H9 (cell line): ENCODE measurements around the gene TMEM266. TPM values are rescaled to one million over a fixed set of nuclear protein-coding genes. Genes with fewer than 3 reads are reported as not detected.

Source experiments
- DNase-seq: peaks from one replicate; pipeline ENCODE4 v3.0.0-alpha.2; 2017
- H2AFZ ChIP-seq: one replicate; pipeline ENCODE4 v1.6.1; 2013; ENCODE audit warnings: mild to moderate bottlenecking, low read length, control low read depth, moderate library complexity
- H2AK5ac ChIP-seq: 2 replicates; pipeline ENCODE4 v1.6.1; 2013; ENCODE audit warnings: low read length, control low read depth, mixed read lengths; ENCODE audit not compliant: insufficient read length
- H2BK120ac ChIP-seq: one replicate; pipeline ENCODE4 v1.6.1; 2013; ENCODE audit warnings: low read depth, mild to moderate bottlenecking, low read length, control low read depth, inconsistent platforms; ENCODE audit not compliant: poor library complexity, severe bottlenecking
- H2BK12ac ChIP-seq: 2 replicates; pipeline ENCODE4 v1.6.1; 2013; ENCODE audit warnings: low read length, control low read depth, mixed read lengths, low read depth; ENCODE audit not compliant: insufficient read length
- H2BK15ac ChIP-seq: 2 replicates; pipeline ENCODE4 v1.6.1; 2013; ENCODE audit warnings: low read depth, low read length, control low read depth
- H2BK20ac ChIP-seq: one replicate; pipeline ENCODE4 v1.6.1; 2013; ENCODE audit warnings: low read depth, mild to moderate bottlenecking, low read length, control low read depth, inconsistent platforms; ENCODE audit not compliant: poor library complexity, severe bottlenecking
- H2BK5ac ChIP-seq: 2 replicates; pipeline ENCODE4 v1.6.1; 2013; ENCODE audit warnings: low read length, control low read depth, mixed read lengths; ENCODE audit not compliant: insufficient read length
- H3K14ac ChIP-seq: 2 replicates; pipeline ENCODE4 v1.6.1; 2013; ENCODE audit warnings: low read length, control low read depth; ENCODE audit not compliant: insufficient read depth
- H3K18ac ChIP-seq: 2 replicates; pipeline ENCODE4 v1.6.1; 2013; ENCODE audit warnings: low read depth, mild to moderate bottlenecking, mixed read lengths, low read length, control low read depth; ENCODE audit not compliant: insufficient read length
- H3K23ac ChIP-seq: 2 replicates; pipeline ENCODE4 v1.6.1; 2013; ENCODE audit warnings: low read length, control low read depth, mixed read lengths, low read depth; ENCODE audit not compliant: insufficient read length
- H3K23me2 ChIP-seq: 2 replicates; pipeline ENCODE4 v1.6.1; 2013; ENCODE audit warnings: low read depth, mild to moderate bottlenecking, mixed read lengths, low read length, control low read depth; ENCODE audit not compliant: insufficient read length, poor library complexity, severe bottlenecking
- H3K27ac ChIP-seq: 2 replicates; pipeline ENCODE4 v1.5.1; 2013; ENCODE audit warnings: low read length, control low read depth, mixed read lengths, low read depth; ENCODE audit not compliant: insufficient read length
- H3K27me3 ChIP-seq: 2 replicates; pipeline ENCODE4 v1.6.1; 2013; ENCODE audit warnings: low read length, control low read depth, inconsistent platforms; ENCODE audit not compliant: insufficient read depth
- H3K4ac ChIP-seq: 2 replicates; pipeline ENCODE4 v1.6.1; 2013; ENCODE audit warnings: low read depth, mild to moderate bottlenecking, control low read depth, inconsistent platforms, low read length, moderate library complexity
- H3K4me1 ChIP-seq: 2 replicates; pipeline ENCODE4 v1.6.1; 2013; ENCODE audit warnings: low read length, control low read depth, inconsistent platforms; ENCODE audit not compliant: insufficient read depth
- H3K4me2 ChIP-seq: 2 replicates; pipeline ENCODE4 v1.6.1; 2013; ENCODE audit warnings: low read length, control low read depth, mixed read lengths; ENCODE audit not compliant: insufficient read length, insufficient read depth
- H3K56ac ChIP-seq: 2 replicates; pipeline ENCODE4 v1.6.1; 2013; ENCODE audit warnings: low read depth, mild to moderate bottlenecking, mixed read lengths, low read length, control low read depth; ENCODE audit not compliant: insufficient read length
- H3K79me1 ChIP-seq: 2 replicates; pipeline ENCODE4 v1.6.1; 2013; ENCODE audit warnings: low read depth, mild to moderate bottlenecking, moderate library complexity, low read length, control low read depth, inconsistent platforms; ENCODE audit not compliant: insufficient read depth, poor library complexity, severe bottlenecking
- H3K79me2 ChIP-seq: 2 replicates; pipeline ENCODE4 v1.6.1; 2013; ENCODE audit warnings: low read length, control low read depth, inconsistent platforms; ENCODE audit not compliant: insufficient read depth
- H3K9ac ChIP-seq: 2 replicates; pipeline ENCODE4 v1.6.1; 2013; ENCODE audit warnings: low read length, control low read depth, mixed read lengths; ENCODE audit not compliant: insufficient read length; ENCODE audit errors: extremely low read depth
- H3K9me3 ChIP-seq: one replicate; pipeline ENCODE4 v1.6.1; 2013; ENCODE audit warnings: low read depth, low read length, inconsistent platforms; ENCODE audit not compliant: control insufficient read depth
- H3T11ph ChIP-seq: one replicate; pipeline ENCODE4 v1.6.1; 2013; ENCODE audit warnings: mild to moderate bottlenecking, low read length, control low read depth, inconsistent platforms
- H4K20me1 ChIP-seq: one replicate; pipeline ENCODE4 v1.6.1; 2013; ENCODE audit not compliant: control insufficient read depth, insufficient read length, insufficient read depth
- H4K5ac ChIP-seq: 2 replicates; pipeline ENCODE4 v1.6.1; 2013; ENCODE audit warnings: low read depth, mild to moderate bottlenecking, mixed read lengths, low read length, control low read depth; ENCODE audit not compliant: insufficient read length
- H4K8ac ChIP-seq: replicated peaks from 2 replicates; pipeline ENCODE4 v1.6.1; 2013; ENCODE audit warnings: low read length, control low read depth, mixed read lengths, low read depth; ENCODE audit not compliant: insufficient read length
- H4K91ac ChIP-seq: 2 replicates; pipeline ENCODE4 v1.6.1; 2013; ENCODE audit warnings: low read depth, mild to moderate bottlenecking, moderate library complexity, mixed read lengths, low read length, control low read depth; ENCODE audit not compliant: insufficient read length
- H3K27ac Mint-ChIP-seq, 3 experiments: 2 replicates in 2 of 3; 3 replicates in 1 of 3; pipeline ENCODE4 v1.8.0; 2020 to 2021; ENCODE audit warnings: mixed read lengths in 3 of 3, mild to moderate bottlenecking in 1 of 3, moderate library complexity in 1 of 3
- H3K27me3 Mint-ChIP-seq: 2 replicates; pipeline ENCODE4 v1.8.0; 2021; ENCODE audit warnings: low read depth, mild to moderate bottlenecking, moderate library complexity, mixed read lengths
- H3K36me3 Mint-ChIP-seq, 3 experiments: 2 replicates in 2 of 3; 3 replicates in 1 of 3; pipeline ENCODE4 v1.8.0; 2020 to 2021; ENCODE audit warnings: low read depth in 3 of 3, mixed read lengths in 3 of 3; ENCODE audit not compliant: insufficient read depth in 1 of 3
- H3K4me1 Mint-ChIP-seq, 2 experiments: 2 replicates each; pipeline ENCODE4 v1.8.0; 2020; ENCODE audit warnings: mixed read lengths in 2 of 2
- H3K4me3 Mint-ChIP-seq, 2 experiments: 2 replicates in 1 of 2; 3 replicates in 1 of 2; pipeline ENCODE4 v1.8.0; 2020 to 2021; ENCODE audit warnings: mild to moderate bottlenecking in 2 of 2, mixed read lengths in 2 of 2, moderate library complexity in 1 of 2
- H3K9me3 Mint-ChIP-seq, 2 experiments: 2 replicates in 1 of 2; 3 replicates in 1 of 2; pipeline ENCODE4 v1.8.0; 2020; ENCODE audit warnings: mild to moderate bottlenecking in 2 of 2, mixed read lengths in 2 of 2, moderate library complexity in 1 of 2
- CTCF ChIP-seq: fragments of 200-600 bp; sonication (generic); conservative IDR thresholded peaks from 3 replicates; pipeline ENCODE4 v1.8.0; 2021; ENCODE audit warnings: antibody characterized with exemption, mild to moderate bottlenecking
- WGBS: extraction: QIAGEN DNeasy Blood & Tissue Kit; methylation state at CpG from one replicate; pipeline ENCODE4 v1.1.7; 2013; ENCODE audit warnings: missing lambda C conversion rate, low lambda C conversion rate, mixed read lengths; ENCODE audit not compliant: insufficient read length; ENCODE audit errors: extremely low coverage; 5-methylcytosine and 5-hydroxymethylcytosine counted together
- total RNA-seq: library from RNA; stranded (reverse); gene quantifications from 2 replicates; pipeline ENCODE4 v1.2.1, GENCODE V29; 2021

Gene TMEM266
- total RNA-seq, 1 experiment from 2014 or later = 0.81 TPM

- Histone ChIP-seq H3K23me2 (no peaks in the 10 kb centered on the region), H3K56ac (no peak overlapping the region), H3K79me1 (no peaks in the 10 kb centered on the region), H4K91ac (no peak overlapping the region), H3T11ph (no peak overlapping the region), H2AK5ac (no peak overlapping the region), H2BK15ac (no peak overlapping the region), H3K9me3 (no peaks in the 10 kb centered on the region), H2BK5ac (no peak overlapping the region), H3K18ac (no peak overlapping the region), H3K79me2 (no peaks in the 10 kb centered on the region), H4K20me1 (no peaks in the 10 kb centered on the region), H3K4ac (no peak overlapping the region), H3K4me2 (no peak overlapping the region), H3K27me3 (no peaks in the 10 kb centered on the region), H2BK120ac (no peak overlapping the region), H4K8ac (no peak overlapping the region), H2BK20ac (no peak overlapping the region), H3K27ac (no peak overlapping the region), H3K9ac (no peak overlapping the region), H2BK12ac (no peak overlapping the region), H3K23ac (no peak overlapping the region), H2AFZ (no peak overlapping the region), H3K4me1 (no peaks in the 10 kb centered on the region), H3K14ac (no peak overlapping the region), H4K5ac (no peak overlapping the region)
- no peak overlapping the region for H3K27ac Mint-ChIP-seq
- DNase-seq = no peak
- no peaks in the 10 kb centered on the region for H3K27me3 Mint-ChIP-seq
- H3K36me3 Mint-ChIP-seq = peaks cover 4 to 7% (median 7%) of the 10 kb centered on the region in 3 experiments; a peak in 6 of 7 replicates
- H3K4me3 Mint-ChIP-seq = no peak overlapping the region
- no peak for TF ChIP-seq CTCF
- WGBS = no CpG with 5 or more reads among the region's 1 CpG
- H3K4me1 Mint-ChIP-seq = peaks cover 10 to 14% of the 10 kb centered on the region in 2 experiments
- no peaks in the 10 kb centered on the region for H3K9me3 Mint-ChIP-seq
Observed at GRCh38 chr15:76233921-76234320, 174.1 kb downstream of the TMEM266 start.
